Measurements from ENCODE around the gene ZSWIM9. TPM values are rescaled to one million over a fixed set of nuclear protein-coding genes. Genes with fewer than 3 reads are reported as not detected.
A peak's percentile ranks its signal among the peaks of the same experiment; 100 is the strongest.

The ZSWIM9 gene
- total and polyA plus RNA-seq, 2 donors (not counting 1 experiment from before 2014, with no cell fraction given): 0.39 to 5.1 TPM

GRCh38 chr19:48186015-48186414 lies 15.5 kb downstream of the ZSWIM9 start:
- Histone ChIP-seq H3K9me3 (ENCODE audit: control insufficient read depth, insufficient read depth, low read depth, low read length) (no peaks in the 10 kb centered on the region), H3K36me3 (ENCODE audit: control insufficient read depth, insufficient read depth, low read length) (peaks cover 6% of the 10 kb centered on the region), H3K4me2 (ENCODE audit: extremely low read depth, insufficient read depth, low read length) (no peak overlapping the region), H3K27ac (ENCODE audit: insufficient read depth, low read length) (no peak overlapping the region), H4K20me1 (ENCODE audit: control insufficient read depth, extremely low read depth, insufficient read depth, low read length) (no peaks in the 10 kb centered on the region), H3K4me1 (ENCODE audit: control insufficient read depth, extremely low read depth, insufficient read depth, low read length) (no peaks in the 10 kb centered on the region), H3K79me2 (ENCODE audit: control insufficient read depth, insufficient read depth, low read length) (no peaks in the 10 kb centered on the region), H3K4me3 (replicated peaks in 1 of 4; ENCODE audit: control extremely low read depth in 1 of 4, insufficient read depth in 1 of 4, low read depth in 3 of 4, low read length in 4 of 4) (no peak overlapping the region), H2AFZ (ENCODE audit: low read length) (no peak overlapping the region), H3K27me3 (ENCODE audit: control insufficient read depth, insufficient read depth, low read length) (no peaks in the 10 kb centered on the region), H3K9ac (ENCODE audit: insufficient read depth, low read length) (no peak overlapping the region)
- no peak for TF ChIP-seq CTCF (conservative IDR thresholded peaks at IDR 0.05 in 1 of 2, IDR thresholded peaks at IDR 0.05 in 1 of 2; ENCODE audit: low read depth in 1 of 2, low read length in 2 of 2)
- TF ChIP-seq EZH2 (IDR thresholded peaks at IDR 0.05; ENCODE audit: low read length, missing control alignments): no peak
- DNase-seq (ENCODE audit: low read depth in 2 of 2): no peak

- Histone ChIP-seq H3K4me1 (ENCODE audit: control insufficient read depth, extremely low read depth, insufficient read depth, low read length) (no peaks in the 10 kb centered on the region), H3K79me2 (ENCODE audit: control insufficient read depth, insufficient read depth, low read length) (no peaks in the 10 kb centered on the region), H3K4me2 (ENCODE audit: extremely low read depth, insufficient read depth, low read length) (no peak overlapping the region), H3K4me3 (replicated peaks in 1 of 4; ENCODE audit: control extremely low read depth in 1 of 4, insufficient read depth in 1 of 4, low read depth in 3 of 4, low read length in 4 of 4) (no peak overlapping the region), H3K9ac (ENCODE audit: insufficient read depth, low read length) (no peak overlapping the region), H2AFZ (ENCODE audit: low read length) (no peak overlapping the region), H4K20me1 (ENCODE audit: control insufficient read depth, extremely low read depth, insufficient read depth, low read length) (no peaks in the 10 kb centered on the region), H3K9me3 (ENCODE audit: control insufficient read depth, insufficient read depth, low read depth, low read length) (no peaks in the 10 kb centered on the region), H3K36me3 (ENCODE audit: control insufficient read depth, insufficient read depth, low read length) (peaks cover 6% of the 10 kb centered on the region), H3K27ac (ENCODE audit: insufficient read depth, low read length) (no peak overlapping the region), H3K27me3 (ENCODE audit: control insufficient read depth, insufficient read depth, low read length) (no peaks in the 10 kb centered on the region)
- DNase-seq (ENCODE audit: low read depth in 2 of 2): no peak
- TF ChIP-seq CTCF (conservative IDR thresholded peaks at IDR 0.05 in 1 of 2, IDR thresholded peaks at IDR 0.05 in 1 of 2; ENCODE audit: low read depth in 1 of 2, low read length in 2 of 2) (no peak), EZH2 (IDR thresholded peaks at IDR 0.05; ENCODE audit: low read length, missing control alignments) (no peak)
Observed at GRCh38 chr19:48186541-48186991, 16.1 kb downstream of the ZSWIM9 start.

GRCh38 chr19:48190288-48190884 lies 19.9 kb downstream of the ZSWIM9 start:
- Histone ChIP-seq H3K9ac (ENCODE audit: insufficient read depth, low read length) (no peak overlapping the region), H2AFZ (ENCODE audit: low read length) (no peak overlapping the region), H3K27ac (ENCODE audit: insufficient read depth, low read length) (no peak overlapping the region), H3K4me1 (ENCODE audit: control insufficient read depth, extremely low read depth, insufficient read depth, low read length) (no peaks in the 10 kb centered on the region), H3K4me2 (ENCODE audit: extremely low read depth, insufficient read depth, low read length) (no peak overlapping the region), H3K27me3 (ENCODE audit: control insufficient read depth, insufficient read depth, low read length) (no peaks in the 10 kb centered on the region), H4K20me1 (ENCODE audit: control insufficient read depth, extremely low read depth, insufficient read depth, low read length) (no peaks in the 10 kb centered on the region), H3K36me3 (ENCODE audit: control insufficient read depth, insufficient read depth, low read length) (peaks cover 2% of the 10 kb centered on the region), H3K4me3 (replicated peaks in 1 of 4; ENCODE audit: control extremely low read depth in 1 of 4, insufficient read depth in 1 of 4, low read depth in 3 of 4, low read length in 4 of 4) (no peak overlapping the region), H3K79me2 (ENCODE audit: control insufficient read depth, insufficient read depth, low read length) (no peaks in the 10 kb centered on the region), H3K9me3 (ENCODE audit: control insufficient read depth, insufficient read depth, low read depth, low read length) (no peaks in the 10 kb centered on the region)
- peak; percentile 56 to 96 for DNase-seq (ENCODE audit: low read depth in 2 of 2)
- TF ChIP-seq EZH2 (IDR thresholded peaks at IDR 0.05; ENCODE audit: low read length, missing control alignments) (no peak), CTCF (conservative IDR thresholded peaks at IDR 0.05 in 1 of 2, IDR thresholded peaks at IDR 0.05 in 1 of 2; ENCODE audit: low read depth in 1 of 2, low read length in 2 of 2) (peak in 1 of 2 donors; percentile 3)

Measured in fibroblast of lung (primary cell).